Activated CD4-positive, alpha-beta T cell treated with anti-CD3 and anti-CD28 coated beads, Interleukin-2, amount 10 ng/mL, durations not matched to agents 24 days and 14 days (primary cell): ENCODE measurements around the gene TUBA3C. TPM values are rescaled to one million over a fixed set of nuclear protein-coding genes. Genes with fewer than 3 reads are reported as not detected.
"Not testable (repeated sequence)": the region's sequence is repeated elsewhere in the genome, so short reads cannot be mapped to it uniquely, and the experiment has no call there.

Experiments used
- DNase-seq: peaks from one replicate; pipeline ENCODE4 v3.0.0; 2022
- H3K27ac Mint-ChIP-seq: one replicate; pipeline ENCODE4 v1.8.0; 2022; ENCODE audit warnings: mild to moderate bottlenecking, mixed read lengths
- H3K27me3 Mint-ChIP-seq: one replicate; pipeline ENCODE4 v1.8.0; 2022; ENCODE audit warnings: mixed read lengths
- H3K36me3 Mint-ChIP-seq: one replicate; pipeline ENCODE4 v1.8.0; 2022; ENCODE audit warnings: low read depth, mild to moderate bottlenecking, mixed read lengths
- H3K4me1 Mint-ChIP-seq: one replicate; pipeline ENCODE4 v1.8.0; 2021; ENCODE audit warnings: mixed read lengths
- H3K4me3 Mint-ChIP-seq: one replicate; pipeline ENCODE4 v1.8.0; 2022; ENCODE audit warnings: mild to moderate bottlenecking, moderate library complexity, mixed read lengths
- H3K9me3 Mint-ChIP-seq: one replicate; pipeline ENCODE4 v1.8.0; 2021; ENCODE audit warnings: mixed read lengths
- intact Hi-C: fragments of 100-400 bp; cut with micrococcal nuclease; formaldehyde crosslinking; loops from one replicate; pipeline ENCODE4 v1.15.1; 2023
- total RNA-seq: library from RNA; stranded (reverse); gene quantifications from 2 replicates; pipeline ENCODE4 v1.2.3, GENCODE V29; 2022

The TUBA3C gene
- total RNA-seq: not detected in 2 replicates

DNA sequence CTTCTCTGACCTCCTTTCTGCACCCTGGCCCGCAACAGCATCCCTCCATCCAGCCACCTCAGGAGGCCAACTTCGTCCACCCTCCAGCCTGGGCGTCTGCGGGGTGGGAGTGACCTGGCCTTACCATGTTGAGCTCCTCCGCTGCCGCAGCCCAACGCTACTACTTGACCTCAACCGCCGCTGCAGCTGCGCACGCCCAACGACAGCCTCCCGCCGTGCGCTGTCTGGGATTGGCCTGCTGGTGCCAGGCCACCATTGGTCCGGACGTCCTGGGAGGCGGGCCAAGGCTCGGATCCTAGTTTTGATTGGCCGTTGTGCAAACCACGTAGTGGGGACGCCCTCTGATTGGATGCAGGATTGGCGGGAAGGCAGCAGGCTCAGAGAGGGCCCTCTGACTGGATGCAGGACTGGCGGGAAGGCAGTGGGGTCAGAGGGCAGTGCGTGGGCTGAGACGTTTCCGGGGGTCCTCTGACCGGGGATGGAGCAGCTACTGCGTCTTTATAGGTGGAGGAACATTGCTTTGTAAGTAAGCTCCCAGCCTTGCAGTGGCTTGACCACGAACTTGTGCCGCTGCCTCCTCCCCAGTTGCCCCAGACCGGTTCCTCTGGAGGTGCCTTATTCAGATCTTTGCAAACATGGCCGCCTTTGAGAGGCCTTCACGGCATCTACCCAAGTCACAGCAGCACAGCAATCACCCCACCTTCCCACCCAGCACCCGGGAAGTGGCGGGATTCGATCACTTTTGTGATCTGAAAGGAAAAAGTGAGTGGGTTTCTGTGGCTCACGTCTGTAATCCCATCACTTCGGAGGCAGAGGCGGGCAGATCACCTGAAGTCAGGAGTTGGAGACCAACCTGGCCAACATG, at the start of gene TUBA3C:
Gene TUBA3C, minus strand, starts transcription at position 204 of the 865 bp plus-strand sequence. Its CDS starts 77 bp downstream, at position 127.
- no peaks in the 10 kb centered on the region for H3K27me3 Mint-ChIP-seq
- DNase-seq: peak; percentile 38
- no peak within 1 kb of the TSS for H3K4me3 Mint-ChIP-seq
- H3K4me1 Mint-ChIP-seq: no peaks in the 10 kb centered on the region
- H3K27ac Mint-ChIP-seq: no peak within 1 kb of the TSS
- peaks cover 4% of the 10 kb centered on the region for H3K9me3 Mint-ChIP-seq
- intact Hi-C loops: no loop called here
- no peaks in the 10 kb centered on the region for H3K36me3 Mint-ChIP-seq

DNA sequence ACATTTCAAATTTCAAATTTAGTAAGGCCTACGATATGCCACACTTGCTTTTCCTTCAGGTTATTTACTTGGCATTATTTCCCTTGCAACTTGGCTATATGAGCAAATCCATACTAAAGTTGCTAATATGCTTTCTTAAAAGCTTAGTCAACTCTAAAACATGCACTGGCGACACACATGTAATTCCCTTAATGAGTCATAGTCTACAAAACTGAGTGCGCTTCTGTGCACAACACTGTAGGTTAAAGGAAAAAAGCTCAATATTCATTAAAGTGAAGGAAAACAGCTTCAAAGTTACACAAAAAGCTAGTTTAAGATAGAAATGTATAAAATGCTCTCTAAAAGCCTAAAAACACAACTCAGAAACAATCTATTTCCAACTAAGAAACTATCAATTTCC, 25.8 kb upstream of the TUBA3C start:
- not testable (repeated sequence) for DNase-seq, H3K4me3 Mint-ChIP-seq

DNA sequence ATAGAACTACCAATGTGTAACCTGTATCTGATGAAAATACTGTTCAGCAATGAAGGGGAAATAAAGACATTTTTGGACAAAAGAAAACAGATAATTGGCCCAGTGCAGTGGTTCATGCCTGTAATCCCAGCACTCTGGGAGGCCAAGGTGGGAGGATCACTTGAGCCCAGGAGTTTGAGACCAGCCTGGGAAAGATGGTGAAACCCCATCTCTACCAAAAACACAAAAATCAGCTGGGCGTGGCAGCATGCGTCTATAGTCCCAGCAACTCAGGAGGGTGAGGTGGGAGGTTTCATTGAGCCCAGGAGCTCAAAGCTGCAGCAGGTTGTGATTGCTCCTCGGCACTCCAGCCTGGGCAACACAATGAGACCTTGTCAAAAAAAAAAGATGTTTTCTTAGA, 11.0 kb upstream of the TUBA3C start:
- H3K4me3 Mint-ChIP-seq, H3K27me3 Mint-ChIP-seq: not testable (repeated sequence)

More for the DNA sequence above, 25.8 kb upstream of the TUBA3C start:
- H3K27me3 Mint-ChIP-seq, H3K36me3 Mint-ChIP-seq, H3K9me3 Mint-ChIP-seq, H3K27ac Mint-ChIP-seq, intact Hi-C loops, H3K4me1 Mint-ChIP-seq: not testable (repeated sequence)

DNA sequence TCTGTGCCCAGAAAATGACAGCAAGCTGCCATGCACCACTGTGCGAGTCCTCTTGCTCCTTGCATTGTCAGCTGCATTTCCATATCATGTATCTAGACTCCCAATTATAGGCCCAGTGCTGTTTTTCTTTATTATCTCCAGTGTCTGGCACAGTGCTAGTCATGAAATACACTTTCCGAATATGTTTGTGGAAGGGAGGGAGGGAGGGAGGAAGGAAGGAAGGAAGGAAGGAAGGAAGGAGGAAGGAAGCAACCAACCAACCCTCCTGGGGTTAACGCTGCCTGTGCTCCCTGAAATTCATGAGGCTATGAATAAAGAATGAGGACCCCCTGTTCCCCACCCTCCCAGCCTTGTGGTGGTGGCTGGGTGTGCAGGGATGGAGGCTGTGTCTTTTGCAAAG, 8.3 kb upstream of the TUBA3C start:
- H3K9me3 Mint-ChIP-seq, H3K27ac Mint-ChIP-seq, H3K27me3 Mint-ChIP-seq: not testable (repeated sequence)

More for the DNA sequence above, 11.0 kb upstream of the TUBA3C start:
- H3K27ac Mint-ChIP-seq, H3K9me3 Mint-ChIP-seq, H3K36me3 Mint-ChIP-seq, intact Hi-C loops, H3K4me1 Mint-ChIP-seq: not testable (repeated sequence)
- DNase-seq: peak; percentile 8

DNA sequence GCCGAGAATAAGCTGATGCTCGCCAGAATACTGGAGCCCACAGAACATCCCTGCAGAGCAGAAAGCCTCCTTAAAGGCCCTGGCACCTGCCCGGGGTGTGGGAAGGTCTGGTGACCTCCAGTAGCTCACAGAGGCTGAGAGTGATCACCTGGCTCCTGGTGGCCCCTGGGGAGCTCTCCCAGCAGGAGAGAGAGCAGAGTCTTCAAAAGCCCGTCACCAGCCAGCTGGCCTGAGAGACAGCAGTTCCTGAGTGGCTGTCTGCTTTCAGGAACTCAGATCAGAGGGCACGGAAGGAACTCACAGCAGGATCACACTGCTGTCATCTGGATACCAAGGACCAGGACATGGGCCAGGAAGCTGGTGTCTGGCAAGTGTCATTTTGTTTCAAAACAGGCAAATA, 7.7 kb upstream of the TUBA3C start:
- H3K27me3 Mint-ChIP-seq, H3K36me3 Mint-ChIP-seq, H3K4me3 Mint-ChIP-seq, H3K9me3 Mint-ChIP-seq, intact Hi-C loops, H3K27ac Mint-ChIP-seq, H3K4me1 Mint-ChIP-seq: not testable (repeated sequence)
- DNase-seq: peak; percentile 8

More for the DNA sequence above, 8.3 kb upstream of the TUBA3C start:
- H3K36me3 Mint-ChIP-seq, H3K4me1 Mint-ChIP-seq, intact Hi-C loops, H3K4me3 Mint-ChIP-seq: not testable (repeated sequence)
- DNase-seq: peak; percentile 7

DNA sequence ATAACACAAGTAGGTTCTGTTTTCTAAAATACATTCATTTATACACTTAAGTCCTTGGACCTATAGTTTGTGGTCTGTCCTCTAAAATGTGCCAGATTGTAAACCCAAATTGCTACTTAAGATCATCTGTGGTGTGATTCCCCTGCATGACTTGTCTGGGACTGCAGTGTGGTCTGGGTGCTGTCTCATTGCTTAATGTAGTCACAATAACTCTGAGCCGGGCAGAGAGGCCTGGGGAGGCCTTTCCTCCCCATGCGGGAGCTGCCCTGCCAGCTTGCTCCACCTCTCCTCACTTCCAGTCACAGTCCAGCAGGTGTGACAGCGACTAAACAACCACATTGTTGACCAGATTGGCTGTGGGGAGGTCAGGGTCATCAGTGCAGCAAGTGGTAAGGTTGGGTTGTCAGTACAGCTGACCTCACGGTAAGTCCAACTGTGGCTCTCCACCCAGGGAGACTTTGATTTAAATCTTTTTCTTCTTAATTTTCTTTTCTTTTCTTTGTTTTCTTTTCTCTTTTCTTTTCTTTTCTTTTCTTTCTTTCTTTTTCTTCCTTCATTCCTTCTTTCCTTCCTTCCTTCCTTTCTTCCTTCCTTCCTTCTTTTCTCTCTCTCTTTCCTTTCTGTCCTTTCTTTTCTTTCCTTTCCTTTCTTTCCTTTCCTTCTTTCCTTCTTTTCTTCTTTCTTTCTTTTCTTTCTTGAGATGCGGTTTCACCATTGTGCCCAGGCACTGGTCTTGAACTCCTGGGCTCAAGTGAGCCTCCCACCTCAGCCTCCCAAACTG, 4.4 kb upstream of the TUBA3C start:
- Mint-ChIP-seq H3K4me3 (no peak overlapping the region), H3K9me3 (no peaks in the 10 kb centered on the region), H3K27ac (no peak overlapping the region), H3K4me1 (no peaks in the 10 kb centered on the region), H3K27me3 (no peaks in the 10 kb centered on the region), H3K36me3 (no peaks in the 10 kb centered on the region)
- intact Hi-C loops: no loop called here
- peak; percentile 37 for DNase-seq

DNA sequence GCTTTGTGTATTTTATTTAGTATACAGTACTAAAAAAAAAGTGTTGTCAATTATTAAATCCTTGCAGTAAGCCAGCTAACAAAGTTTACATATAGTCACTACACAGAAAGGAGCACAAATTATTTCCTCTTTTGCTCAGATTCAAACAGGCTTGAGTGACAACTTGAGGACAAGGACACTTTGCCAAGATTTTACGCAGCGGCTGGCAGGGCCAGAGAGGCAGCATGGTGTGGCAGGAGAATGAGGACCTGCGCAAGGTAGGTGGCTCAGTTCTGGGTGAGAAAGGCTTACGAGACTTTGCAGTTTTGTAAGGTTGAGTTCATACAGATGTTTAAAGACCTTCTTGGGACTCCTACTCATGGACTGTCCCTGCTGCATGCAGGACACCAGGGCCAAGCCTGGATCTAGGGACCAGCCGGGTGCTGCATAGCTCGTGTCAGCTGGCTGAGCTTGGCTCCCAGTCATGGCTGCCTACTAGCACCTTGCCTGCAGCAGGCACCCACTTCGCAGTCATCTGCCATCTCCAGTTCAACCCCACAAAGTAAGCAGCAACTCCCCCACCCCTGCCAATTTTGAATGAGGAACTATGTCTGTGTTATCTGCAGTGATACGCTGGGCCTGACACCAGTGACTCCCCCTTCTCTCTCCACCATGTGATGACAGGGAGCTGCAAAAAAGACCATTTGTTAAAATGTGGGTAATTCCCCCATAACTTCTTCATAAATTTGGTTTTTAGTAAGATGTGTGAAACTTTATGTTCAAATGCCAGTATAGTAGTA, 3.7 kb upstream of the TUBA3C start:
- H3K4me3 Mint-ChIP-seq: no peak overlapping the region
- intact Hi-C loops: no loop called here
- DNase-seq: peak; percentile 41
- no peaks in the 10 kb centered on the region for H3K4me1 Mint-ChIP-seq
- H3K27ac Mint-ChIP-seq: no peak overlapping the region
- no peaks in the 10 kb centered on the region for H3K27me3 Mint-ChIP-seq
- H3K36me3 Mint-ChIP-seq: no peaks in the 10 kb centered on the region
- H3K9me3 Mint-ChIP-seq: no peaks in the 10 kb centered on the region

DNA sequence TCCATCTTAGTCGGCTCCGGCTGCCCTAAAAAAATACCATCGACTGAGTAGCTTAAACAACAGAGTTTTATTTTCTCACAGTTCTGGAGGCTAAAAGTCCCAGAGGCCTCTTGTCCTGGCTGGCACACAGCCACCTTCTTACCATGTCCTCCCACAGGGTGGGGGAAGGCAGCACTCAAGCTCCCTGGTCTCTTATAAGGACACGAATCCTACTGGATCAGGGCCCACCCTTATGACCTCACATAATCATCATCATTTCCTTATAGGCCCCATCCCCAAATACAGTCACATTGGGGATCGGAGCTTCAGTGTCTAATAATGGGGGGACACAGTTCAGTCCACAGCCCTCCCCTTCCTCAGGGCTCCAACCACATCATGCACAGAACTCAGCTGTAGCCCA, 2.6 kb upstream of the TUBA3C start:
- no peak for DNase-seq
- Mint-ChIP-seq H3K4me1 (no peaks in the 10 kb centered on the region), H3K36me3 (no peaks in the 10 kb centered on the region), H3K4me3 (no peak overlapping the region), H3K27me3 (no peaks in the 10 kb centered on the region), H3K27ac (no peak overlapping the region), H3K9me3 (no peaks in the 10 kb centered on the region)
- intact Hi-C loops: no loop called here

DNA sequence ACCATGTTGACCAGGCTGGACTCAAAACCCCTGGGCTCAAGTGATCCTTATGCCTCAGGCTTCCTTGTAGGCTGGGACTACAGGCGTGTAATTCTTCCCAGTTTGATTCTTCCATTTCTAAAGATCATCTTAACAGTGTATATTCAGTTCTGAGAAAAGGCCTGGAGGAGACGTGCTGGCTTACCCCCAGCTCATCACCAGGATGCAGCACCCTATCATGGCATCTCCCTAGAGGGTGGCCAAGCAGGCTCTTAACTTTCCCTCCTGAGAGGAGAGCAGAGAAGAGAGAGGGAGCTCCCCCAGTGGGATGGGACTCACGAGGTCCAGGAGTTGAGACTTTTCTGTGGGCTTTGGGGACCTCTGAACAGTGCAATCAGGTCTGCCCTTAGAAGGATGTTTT, 2.1 kb upstream of the TUBA3C start:
- Mint-ChIP-seq H3K4me1 (no peaks in the 10 kb centered on the region), H3K27ac (no peak overlapping the region), H3K4me3 (no peak overlapping the region), H3K9me3 (no peaks in the 10 kb centered on the region), H3K27me3 (no peaks in the 10 kb centered on the region), H3K36me3 (no peaks in the 10 kb centered on the region)
- intact Hi-C loops: no loop called here
- DNase-seq: peak; percentile 20

DNA sequence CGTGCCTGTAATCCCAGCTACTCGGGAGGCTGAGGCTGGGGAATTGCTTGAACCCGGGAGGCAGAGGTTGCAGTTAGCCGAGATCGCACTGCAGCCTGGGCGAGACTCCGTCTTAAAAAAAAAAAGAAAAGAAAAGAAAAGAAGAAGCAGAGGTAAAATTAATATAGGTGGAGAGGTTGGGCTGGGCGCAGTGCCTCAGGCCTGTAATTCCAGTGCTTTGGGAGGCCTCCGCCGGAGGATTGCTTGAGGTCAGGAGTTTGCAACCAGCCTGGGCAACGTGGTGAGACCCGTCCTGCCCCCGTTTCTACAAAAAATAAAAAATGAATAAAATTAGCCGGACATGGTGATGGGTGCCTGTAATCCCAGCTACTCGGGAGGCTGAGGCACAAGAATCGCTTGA, 912 bp upstream of the TUBA3C start:
- DNase-seq: peak; percentile 8
- peaks cover 4% of the 10 kb centered on the region for H3K9me3 Mint-ChIP-seq
- H3K27me3 Mint-ChIP-seq: no peaks in the 10 kb centered on the region
- H3K4me1 Mint-ChIP-seq: no peaks in the 10 kb centered on the region
- no peaks in the 10 kb centered on the region for H3K36me3 Mint-ChIP-seq
- no peak overlapping the region for H3K27ac Mint-ChIP-seq
- no peak overlapping the region for H3K4me3 Mint-ChIP-seq
- intact Hi-C loops: no loop called here

DNA sequence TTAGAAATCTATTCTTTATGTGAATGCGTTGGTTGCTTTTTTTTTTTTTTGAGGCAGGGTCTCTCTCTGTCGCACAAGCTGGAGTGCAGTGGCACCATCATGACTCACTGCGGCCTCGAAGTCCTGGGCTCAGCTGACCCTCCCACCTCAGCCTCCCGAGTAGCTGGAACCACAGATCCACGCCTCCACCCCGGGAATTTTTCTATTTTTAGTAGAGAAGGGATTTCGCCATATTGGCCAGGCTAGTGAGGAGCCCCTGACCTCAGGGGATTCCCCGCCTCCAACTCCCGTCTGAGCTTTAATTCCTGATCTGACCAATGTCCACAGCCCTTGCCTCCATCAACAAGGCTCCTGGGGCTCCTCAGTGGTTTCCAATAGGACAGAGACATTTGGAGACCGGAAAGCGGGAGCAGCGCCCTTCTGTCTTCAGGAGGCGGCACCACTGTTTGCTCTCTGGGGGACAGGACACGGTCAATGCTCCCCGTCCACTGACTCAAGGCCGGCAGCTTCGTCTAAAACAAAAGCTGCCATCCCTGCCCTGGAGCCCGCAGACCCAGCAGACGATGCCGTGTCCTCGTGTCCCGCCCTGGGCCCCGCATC, 503 bp downstream of the TUBA3C start:
- intact Hi-C loops: no loop called here
- H3K27me3 Mint-ChIP-seq: no peaks in the 10 kb centered on the region
- H3K4me1 Mint-ChIP-seq: no peaks in the 10 kb centered on the region
- no peak overlapping the region for H3K4me3 Mint-ChIP-seq
- H3K9me3 Mint-ChIP-seq: peaks cover 4% of the 10 kb centered on the region
- no peak overlapping the region for H3K27ac Mint-ChIP-seq
- no peaks in the 10 kb centered on the region for H3K36me3 Mint-ChIP-seq
- DNase-seq: peak; percentile 24

DNA sequence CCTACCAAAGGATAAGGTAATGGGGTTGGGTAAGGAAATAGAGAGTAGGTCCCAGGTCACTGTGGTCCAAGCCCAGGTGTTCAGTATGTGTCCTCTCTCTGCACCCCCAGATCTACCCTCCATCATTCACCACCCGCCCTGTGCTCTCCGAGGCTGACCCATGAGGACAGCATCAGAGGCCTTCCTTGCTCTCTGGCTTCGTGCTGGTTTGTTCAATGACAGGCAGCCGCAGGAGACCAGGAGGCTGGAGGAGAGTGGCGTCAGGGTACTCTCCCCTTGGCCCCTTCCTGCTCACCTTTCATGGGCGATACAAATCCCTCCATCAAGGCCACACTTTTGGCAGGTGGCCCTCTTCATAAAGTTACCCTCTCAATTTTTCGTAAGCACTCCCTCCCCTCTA, 1.7 kb downstream of the TUBA3C start:
- intact Hi-C loops: no loop called here
- no peaks in the 10 kb centered on the region for H3K36me3 Mint-ChIP-seq
- H3K27me3 Mint-ChIP-seq: no peaks in the 10 kb centered on the region
- no peak for DNase-seq
- H3K4me3 Mint-ChIP-seq: no peak overlapping the region
- H3K27ac Mint-ChIP-seq: no peak overlapping the region
- H3K9me3 Mint-ChIP-seq: peaks cover 4% of the 10 kb centered on the region
- H3K4me1 Mint-ChIP-seq: no peaks in the 10 kb centered on the region

DNA sequence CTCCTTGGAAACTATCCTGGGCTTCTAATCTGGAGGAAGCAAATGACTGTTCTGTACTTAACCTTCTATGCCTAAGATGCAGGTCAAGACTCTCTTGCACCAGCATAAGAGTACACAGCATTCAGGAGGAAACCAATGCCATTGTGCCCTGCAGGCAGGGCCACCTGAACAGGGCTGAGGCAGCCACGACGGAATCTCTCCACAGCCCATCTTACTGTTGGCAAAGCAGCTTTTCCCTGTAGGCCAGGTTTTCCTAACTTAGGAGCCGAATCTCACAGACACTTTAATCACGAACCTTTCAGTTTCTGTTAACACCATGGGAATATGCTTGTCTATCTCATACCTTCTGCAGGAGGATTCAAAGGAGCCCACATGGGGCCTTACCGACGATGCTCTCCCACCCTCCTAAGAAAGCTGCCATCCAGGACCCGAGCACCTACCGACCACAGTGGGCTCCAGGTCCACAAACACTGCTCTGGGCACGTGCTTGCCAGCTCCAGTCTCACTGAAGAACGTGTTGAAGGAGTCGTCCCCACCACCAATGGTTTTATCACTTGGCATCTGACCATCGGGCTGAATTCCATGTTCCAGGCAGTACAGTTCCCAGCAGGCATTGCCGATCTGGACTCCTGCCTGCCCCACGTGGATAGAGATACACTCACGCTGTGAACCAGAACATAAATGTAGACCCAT, 2.6 kb downstream of the TUBA3C start:
- DNase-seq: no peak
- H3K4me3 Mint-ChIP-seq: no peak overlapping the region

More for the DNA sequence above, 2.6 kb downstream of the TUBA3C start:
- no peak overlapping the region for H3K27ac Mint-ChIP-seq
- H3K27me3 Mint-ChIP-seq: no peaks in the 10 kb centered on the region
- intact Hi-C loops: no loop called here
- H3K4me1 Mint-ChIP-seq: no peaks in the 10 kb centered on the region
- H3K36me3 Mint-ChIP-seq: no peaks in the 10 kb centered on the region
- H3K9me3 Mint-ChIP-seq: peaks cover 4% of the 10 kb centered on the region
